SK-N-SH (cell line): ENCODE results near the gene SEC61B. TPM values are rescaled to one million over a fixed set of nuclear protein-coding genes. Genes with fewer than 3 reads are reported as not detected.

Source experiments
- CTCF ChIA-PET: fragments of 300-600, 350-600 bp; formaldehyde crosslinking; extraction: SDS; loops from one replicate; lab custom pipeline; 2021; lab: Yijun Ruan, JAX
- POLR2A ChIA-PET: fragments of 350-600 bp; sonication (Branson Sonifier 250); formaldehyde crosslinking; extraction: SDS; loops from one replicate; lab custom pipeline; 2020; ENCODE audit warnings: antibody characterized with exemption, inconsistent platforms; lab: Yijun Ruan, JAX
- DNase-seq: peaks from one replicate; pipeline ENCODE4 v3.0.0; 2012
- H2AFZ ChIP-seq: fragments of 200-600 bp; sonication (generic); 2 replicates; pipeline ENCODE4 v1.8.1; 2016; ENCODE audit warnings: antibody characterized with exemption, mild to moderate bottlenecking, low read depth
- H3F3A ChIP-seq: fragments of 200-600 bp; sonication (generic); replicated peaks from 2 replicates; pipeline ENCODE3; 2016; ENCODE audit warnings: antibody characterized with exemption, mild to moderate bottlenecking; ENCODE audit not compliant: insufficient read depth
- H3K27ac ChIP-seq, 2 experiments: fragments of 200-500 bp in 1 of 2; fragments of 200-600 bp in 1 of 2; sonication (Bioruptor generic) in 1 of 2; sonication (generic), shearing (Covaris generic) in 1 of 2; 2 replicates each; pipeline versions ENCODE4 v1.5.1 to v1.6.1; 2014 to 2016; ENCODE audit warnings: low read depth in 2 of 2, inconsistent platforms in 1 of 2, low read length in 1 of 2, mild to moderate bottlenecking in 1 of 2, mixed read lengths in 1 of 2
- H3K27me3 ChIP-seq: fragments of 200-600 bp; sonication (generic), shearing (Covaris generic); 2 replicates; pipeline ENCODE4 v1.6.1; 2016; ENCODE audit warnings: mixed run types; ENCODE audit not compliant: insufficient read depth
- H3K36me3 ChIP-seq, 2 experiments: fragments of 200-500 bp in 1 of 2; fragments of 200-600 bp in 1 of 2; sonication (Bioruptor generic) in 1 of 2; sonication (generic) in 1 of 2; replicated peaks in 1 of 2; 2 replicates each; pipeline versions ENCODE3 to v1.5.1; 2014 to 2016; ENCODE audit warnings: low read length in 1 of 2, mild to moderate bottlenecking in 1 of 2; ENCODE audit not compliant: insufficient read depth in 2 of 2, control insufficient read depth in 1 of 2
- H3K4me1 ChIP-seq, 2 experiments: fragments of 200-500 bp in 1 of 2; fragments of 200-600 bp in 1 of 2; sonication (Bioruptor generic) in 1 of 2; sonication (generic), shearing (Covaris generic) in 1 of 2; 2 replicates each; pipeline versions ENCODE4 v1.5.1 to v1.6.1; 2014 to 2016; ENCODE audit warnings: low read depth in 1 of 2, low read length in 1 of 2, mixed run types in 1 of 2; ENCODE audit not compliant: insufficient read depth in 2 of 2, control insufficient read depth in 1 of 2
- H3K4me2 ChIP-seq: fragments of 200-600 bp; sonication (generic), shearing (Covaris generic); 2 replicates; pipeline ENCODE4 v1.6.1; 2017; ENCODE audit warnings: mixed run types
- H3K4me3 ChIP-seq, 2 experiments: fragments of 200-500 bp in 1 of 2; fragments of 200-600 bp in 1 of 2; sonication (Bioruptor generic) in 1 of 2; sonication (generic), shearing (Covaris generic) in 1 of 2; 2 replicates each; pipeline versions ENCODE4 v1.5.1 to v1.8.1; 2014 to 2016; ENCODE audit warnings: low read depth in 2 of 2, inconsistent platforms in 1 of 2, low read length in 1 of 2, mild to moderate bottlenecking in 1 of 2, mixed read lengths in 1 of 2, moderate library complexity in 1 of 2
- H3K79me2 ChIP-seq: fragments of 200-600 bp; sonication (generic); 2 replicates; pipeline ENCODE4 v1.8.1; 2017; ENCODE audit warnings: mild to moderate bottlenecking; ENCODE audit not compliant: insufficient read depth
- H3K9ac ChIP-seq: fragments of 200-600 bp; sonication (generic); 2 replicates; pipeline ENCODE4 v1.6.1; 2017; ENCODE audit warnings: mixed run types
- H3K9me2 ChIP-seq: fragments of 200-600 bp; sonication (generic); 2 replicates; pipeline ENCODE4 v1.6.1; 2017; ENCODE audit warnings: mixed run types
- H3K9me3 ChIP-seq: fragments of 200-600 bp; sonication (generic); 2 replicates; pipeline ENCODE4 v1.6.1; 2017; ENCODE audit warnings: mixed run types, mild to moderate bottlenecking, moderate library complexity
- H4K20me1 ChIP-seq: fragments of 200-600 bp; sonication (generic); 2 replicates; pipeline ENCODE4 v1.6.1; 2017; ENCODE audit warnings: mild to moderate bottlenecking, mixed run types; ENCODE audit not compliant: insufficient read depth
- EP300 ChIP-seq, 2 experiments: IDR thresholded peaks; 2 replicates each; pipeline versions ENCODE4 v1.4.0 to v1.6.1; 2012; ENCODE audit warnings: borderline replicate concordance in 1 of 2, low read depth in 1 of 2, low read length in 1 of 2
- FOXJ3 ChIP-seq: sonication (generic); formaldehyde crosslinking; IDR thresholded peaks from 2 replicates; pipeline ENCODE4 v1.5.1; 2020; ENCODE audit warnings: mild to moderate bottlenecking, missing genetic modification reagents
- FOXM1 ChIP-seq: IDR thresholded peaks from 2 replicates; pipeline ENCODE4 v1.4.0; 2012; ENCODE audit warnings: low read depth, mild to moderate bottlenecking
- GABPA ChIP-seq: IDR thresholded peaks from 2 replicates; pipeline ENCODE4 v1.4.0; 2012; ENCODE audit warnings: low read depth, mild to moderate bottlenecking
- GATA2 ChIP-seq: sonication (generic); formaldehyde crosslinking; IDR thresholded peaks from 2 replicates; pipeline ENCODE4 v1.5.0; 2020; ENCODE audit warnings: mild to moderate bottlenecking, missing genetic modification reagents
- MXI1 ChIP-seq: IDR thresholded peaks from 2 replicates; pipeline ENCODE4 v1.6.1; 2012; ENCODE audit warnings: mild to moderate bottlenecking, low read depth, low read length, improper control_type of control experiment
- NRF1 ChIP-seq: IDR thresholded peaks from 2 replicates; pipeline ENCODE4 v1.6.1; 2012; ENCODE audit warnings: low read depth, mild to moderate bottlenecking, low read length
- RCOR1 ChIP-seq: fragments of 150-350 bp; IDR thresholded peaks from 2 replicates; pipeline ENCODE4 v1.6.1; 2017; ENCODE audit warnings: antibody characterized with exemption, low read length
- RFX5 ChIP-seq: IDR thresholded peaks from 2 replicates; pipeline ENCODE4 v1.6.1; 2012; ENCODE audit warnings: mild to moderate bottlenecking, improper control_type of control experiment, low read length
- TAF1 ChIP-seq: IDR thresholded peaks from 2 replicates; pipeline ENCODE4 v1.6.1; 2012; ENCODE audit warnings: low read depth, mild to moderate bottlenecking, low read length, moderate library complexity, borderline replicate concordance
- WGBS: methylation state at CpG from one replicate; pipeline ENCODE4 v1.1.6; 2017; ENCODE audit warnings: low lambda C conversion rate; 5-methylcytosine and 5-hydroxymethylcytosine counted together
- polyA plus RNA-seq, 3 experiments: library from polyadenylated mRNA; depleted of rRNA; stranded (reverse); fragments of >200 nt; gene quantifications; 2 replicates each; pipeline ENCODE4 v1.2.3, GENCODE V29; 2012
- small RNA-seq, 7 experiments: library from RNA; depleted of rRNA; stranded (forward); fragments of <200 nt; gene quantifications; one replicate each; pipeline ENCODE3, GENCODE V24; 2012
- TF ChIP-seq, protein P1 (sequence below): IDR thresholded peaks from 2 replicates; pipeline ENCODE4; 2012
- TF ChIP-seq, protein P2 (sequence below): IDR thresholded peaks from 2 replicates; pipeline ENCODE4 v1.4.0; 2012; ENCODE audit warnings: low read depth

SEC61B gene
- polyA plus RNA-seq, 1 of the 3 experiments (the other 2 are of a cell fraction) = 174 TPM

DNA sequence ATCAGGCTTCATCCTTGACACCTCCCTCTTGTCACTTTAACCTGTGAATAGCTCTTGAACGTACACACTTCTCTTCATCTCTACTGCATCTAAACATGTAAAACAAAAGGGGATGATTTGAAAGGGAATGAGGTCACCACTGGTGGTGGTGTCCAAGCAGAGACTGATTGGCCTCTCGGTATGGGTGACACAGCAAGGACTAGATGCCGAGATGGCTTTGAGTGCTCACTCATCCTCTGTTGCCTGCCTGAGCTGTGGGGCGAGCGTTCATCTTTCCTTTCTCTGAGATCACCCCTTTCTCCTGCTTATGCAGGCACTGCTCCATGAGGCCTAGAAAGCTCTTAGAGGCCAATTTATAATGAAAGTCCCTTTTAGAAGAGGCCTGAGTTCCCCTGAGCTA is 51.9 kb downstream of the SEC61B start:
- no peaks in the 10 kb centered on the region for H3K36me3 ChIP-seq

DNA sequence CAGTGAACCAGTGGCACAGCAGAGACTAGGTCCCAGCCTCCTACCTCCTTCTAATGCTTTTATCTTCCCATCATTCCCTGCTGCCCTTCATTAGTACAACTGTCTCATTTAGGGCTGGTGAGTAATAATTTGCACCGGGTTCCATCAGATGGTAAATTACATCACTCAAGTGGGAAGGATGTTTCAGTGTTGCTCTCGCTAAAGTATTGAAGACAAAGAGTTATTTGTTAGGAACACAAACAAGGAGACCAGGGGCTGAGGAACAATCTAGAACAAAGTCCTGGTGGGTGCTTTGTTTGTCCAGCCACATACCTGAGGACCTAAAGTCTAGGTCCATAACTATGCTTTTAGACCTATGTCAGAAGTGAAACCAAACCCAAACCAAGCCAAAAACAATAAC is 52.4 kb downstream of the SEC61B start:
- no peak overlapping the region for H2AFZ ChIP-seq
- no peak for DNase-seq
- TF ChIP-seq NRF1 (no peak), TAF1 (no peak), GABPA (no peak), FOXJ3 (CRISPR knock-in tag) (no peak), FOXM1 (no peak), GATA2 (no peak), RCOR1 (no peak), RFX5 (no peak), EP300 (IDR thresholded peaks at IDR 0.05; ENCODE audit: borderline replicate concordance in 1 of 2, low read depth in 1 of 2, low read length in 1 of 2) (no peak)
- TF ChIP-seq, protein P1, sequence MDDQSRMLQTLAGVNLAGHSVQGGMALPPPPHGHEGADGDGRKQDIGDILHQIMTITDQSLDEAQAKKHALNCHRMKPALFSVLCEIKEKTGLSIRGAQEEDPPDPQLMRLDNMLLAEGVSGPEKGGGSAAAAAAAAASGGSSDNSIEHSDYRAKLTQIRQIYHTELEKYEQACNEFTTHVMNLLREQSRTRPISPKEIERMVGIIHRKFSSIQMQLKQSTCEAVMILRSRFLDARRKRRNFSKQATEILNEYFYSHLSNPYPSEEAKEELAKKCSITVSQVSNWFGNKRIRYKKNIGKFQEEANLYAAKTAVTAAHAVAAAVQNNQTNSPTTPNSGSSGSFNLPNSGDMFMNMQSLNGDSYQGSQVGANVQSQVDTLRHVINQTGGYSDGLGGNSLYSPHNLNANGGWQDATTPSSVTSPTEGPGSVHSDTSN = no peak
- TF ChIP-seq, protein P2, sequence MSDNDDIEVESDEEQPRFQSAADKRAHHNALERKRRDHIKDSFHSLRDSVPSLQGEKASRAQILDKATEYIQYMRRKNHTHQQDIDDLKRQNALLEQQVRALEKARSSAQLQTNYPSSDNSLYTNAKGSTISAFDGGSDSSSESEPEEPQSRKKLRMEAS = no peak
- TF ChIP-seq, all 33 proteins: peak for 0
- no peaks in the 10 kb centered on the region for H4K20me1 ChIP-seq
- H3K9ac ChIP-seq = no peak overlapping the region
- no peaks in the 10 kb centered on the region for H3K79me2 ChIP-seq
- H3K36me3 ChIP-seq = no peaks in the 10 kb centered on the region
- no peaks in the 10 kb centered on the region for H3K9me2 ChIP-seq
- no peaks in the 10 kb centered on the region for H3K27me3 ChIP-seq
- no peaks in the 10 kb centered on the region for H3K4me1 ChIP-seq
- POLR2A ChIA-PET = no interaction called here
- no peak overlapping the region for H3K4me3 ChIP-seq
- no peaks in the 10 kb centered on the region for H3K9me3 ChIP-seq
- no peak overlapping the region for H3K4me2 ChIP-seq
- CTCF ChIA-PET = interaction anchor here (1.2 kb wide), 1 partner anchor 25 kb away, joined by 3 read pairs; no protein-coding TSS in a partner anchor
- peaks cover 6% of the 10 kb centered on the region for H3F3A ChIP-seq
- WGBS = 48% methylated on average over 2 of the region's 2 CpGs
- no peak overlapping the region for H3K27ac ChIP-seq

More for the DNA sequence above, 51.9 kb downstream of the SEC61B start:
- Histone ChIP-seq H3K27me3 (no peaks in the 10 kb centered on the region), H3K9ac (no peak overlapping the region), H3K4me1 (no peaks in the 10 kb centered on the region), H3K4me3 (no peak overlapping the region), H3K79me2 (no peaks in the 10 kb centered on the region), H3K27ac (no peak overlapping the region), H3F3A (peaks cover 8% of the 10 kb centered on the region), H3K9me2 (no peaks in the 10 kb centered on the region), H3K9me3 (no peaks in the 10 kb centered on the region), H4K20me1 (no peaks in the 10 kb centered on the region), H3K4me2 (no peak overlapping the region), H2AFZ (no peak overlapping the region)
- POLR2A ChIA-PET = no interaction called here
- CTCF ChIA-PET = interaction anchor here (1.2 kb wide), 1 partner anchor 25 kb away, joined by 3 read pairs; no protein-coding TSS in a partner anchor
- no peak for DNase-seq
- WGBS = 96% methylated on average over 4 of the region's 5 CpGs
- TF ChIP-seq GATA2 (no peak), MXI1 (no peak)

Small RNAs within 50 kb of the gene (small RNA-seq; reads per million reads assigned to genes)
- gene RN7SL794P = 0 reads per million in 7 experiments

Other genes with a start within 250 kb of the SEC61B start
- 15.3 and 28.7 TPM in 2 replicates for gene TGFBR1, start 117.2 kb upstream of the SEC61B start, polyA plus RNA-seq (2012; rRNA removed)
- gene ALG2, start 340 bp upstream of the SEC61B start, polyA plus RNA-seq (2012; rRNA removed) = 31.6 and 35.6 TPM in 2 replicates